Suprapubic skin (tissue), 4 donors: ENCODE results near the gene PPP1R14C. TPM values are rescaled to one million over a fixed set of nuclear protein-coding genes. Genes with fewer than 3 reads are reported as not detected.

Experiments used
- DNase-seq, 2 donors: peaks; one replicate each; pipeline ENCODE4 v3.0.0-alpha.2; 2019; ENCODE audit warnings: low spot score in 2 of 2
- H3K27ac ChIP-seq: fragments of 200-600 bp; sonication (generic); one replicate; pipeline ENCODE4 v1.5.1; 2019
- H3K27me3 ChIP-seq: fragments of 200-600 bp; sonication (generic); one replicate; pipeline ENCODE4 v1.5.1; 2019
- H3K36me3 ChIP-seq: fragments of 200-600 bp; sonication (generic); one replicate; pipeline ENCODE4 v1.5.1; 2019
- H3K4me1 ChIP-seq: fragments of 200-600 bp; sonication (generic); one replicate; pipeline ENCODE4 v1.5.1; 2019
- H3K4me3 ChIP-seq: fragments of 200-600 bp; sonication (generic); one replicate; pipeline ENCODE4 v1.5.1; 2019; ENCODE audit warnings: mild to moderate bottlenecking
- H3K9me3 ChIP-seq: fragments of 200-600 bp; sonication (generic); one replicate; pipeline ENCODE4 v1.5.1; 2019
- CTCF ChIP-seq, 2 donors: fragments of 200-600 bp in 1 of 2; fragments of 450-650 bp in 1 of 2; sonication (generic) in 1 of 2; IDR thresholded peaks; one replicate each; pipeline ENCODE4 v1.5.1; 2016 to 2019; ENCODE audit warnings: antibody characterized with exemption in 2 of 2, mild to moderate bottlenecking in 1 of 2, moderate library complexity in 1 of 2
- EP300 ChIP-seq: sonication (generic); formaldehyde crosslinking; IDR thresholded peaks from one replicate; pipeline ENCODE4 v1.6.1; 2017; ENCODE audit warnings: antibody characterized with exemption
- POLR2A ChIP-seq, 2 donors: fragments of 450-650 bp; IDR thresholded peaks; one replicate each; pipeline ENCODE4 v1.6.1; 2017; ENCODE audit warnings: antibody characterized with exemption in 2 of 2, mild to moderate bottlenecking in 2 of 2, moderate library complexity in 2 of 2
- POLR2AphosphoS5 ChIP-seq, 3 donors: sonication (generic); formaldehyde crosslinking; IDR thresholded peaks; one replicate each; pipeline ENCODE4 v1.6.1; 2017; ENCODE audit warnings: antibody characterized with exemption in 3 of 3
- WGBS: methylation state at CpG from one replicate; pipeline ENCODE4 v1.1.5; 2018; 5-methylcytosine and 5-hydroxymethylcytosine counted together
- total RNA-seq, 4 donors: library from RNA; depleted of rRNA; stranded (reverse); fragments of >200 nt; gene quantifications; one replicate each; pipeline ENCODE4 v1.1.0, GENCODE V29; 2016

The PPP1R14C gene
- total RNA-seq, 4 donors from 2014 or later, result 44.3 to 104 (median 88.8) TPM

GRCh38 chr6:150229436-150230163 is 86.8 kb downstream of the PPP1R14C start:
- H3K4me3 ChIP-seq, result no peak overlapping the region
- TF ChIP-seq EP300 (no peak), POLR2A (IDR thresholded peaks at IDR 0.05) (no peak), CTCF (IDR thresholded peaks at IDR 0.05) (no peak)
- no peak for DNase-seq
- H3K36me3 ChIP-seq, result no peaks in the 10 kb centered on the region
- no peaks in the 10 kb centered on the region for H3K9me3 ChIP-seq
- WGBS, result 79% methylated on average over 6 of the region's 6 CpGs
- H3K27me3 ChIP-seq, result no peaks in the 10 kb centered on the region
- H3K4me1 ChIP-seq, result no peaks in the 10 kb centered on the region
- no peak overlapping the region for H3K27ac ChIP-seq

- Histone ChIP-seq H3K9me3 (no peaks in the 10 kb centered on the region), H3K4me1 (no peaks in the 10 kb centered on the region), H3K27me3 (no peaks in the 10 kb centered on the region), H3K4me3 (no peak overlapping the region), H3K27ac (no peak overlapping the region), H3K36me3 (no peaks in the 10 kb centered on the region)
- no peak for TF ChIP-seq EP300
- no peak for TF ChIP-seq CTCF (IDR thresholded peaks at IDR 0.05)
- TF ChIP-seq POLR2A (IDR thresholded peaks at IDR 0.05), result no peak
- no peak for TF ChIP-seq POLR2AphosphoS5 (IDR thresholded peaks at IDR 0.05)
- DNase-seq, result no peak
- 83% methylated on average over 5 of the region's 5 CpGs for WGBS
Measured at GRCh38 chr6:150230164-150230561, 87.3 kb downstream of the PPP1R14C start.

GRCh38 chr6:150230832-150231524 is 88.1 kb downstream of the PPP1R14C start:
- 78% methylated on average over 13 of the region's 13 CpGs for WGBS
- Histone ChIP-seq H3K27ac (no peak overlapping the region), H3K27me3 (no peaks in the 10 kb centered on the region), H3K4me1 (no peaks in the 10 kb centered on the region), H3K4me3 (no peak overlapping the region), H3K36me3 (no peaks in the 10 kb centered on the region), H3K9me3 (no peaks in the 10 kb centered on the region)
- no peak for DNase-seq
- no peak for TF ChIP-seq POLR2A (IDR thresholded peaks at IDR 0.05)
- TF ChIP-seq POLR2AphosphoS5 (IDR thresholded peaks at IDR 0.05), result no peak
- TF ChIP-seq CTCF (IDR thresholded peaks at IDR 0.05), result no peak
- no peak for TF ChIP-seq EP300

- H3K27ac ChIP-seq, result no peak overlapping the region
- no peaks in the 10 kb centered on the region for H3K36me3 ChIP-seq
- H3K4me3 ChIP-seq, result no peak overlapping the region
- no peak for TF ChIP-seq EP300
- TF ChIP-seq POLR2AphosphoS5 (IDR thresholded peaks at IDR 0.05), result no peak
- TF ChIP-seq CTCF (IDR thresholded peaks at IDR 0.05), result no peak
- TF ChIP-seq POLR2A (IDR thresholded peaks at IDR 0.05), result no peak
- H3K27me3 ChIP-seq, result no peaks in the 10 kb centered on the region
- no peaks in the 10 kb centered on the region for H3K9me3 ChIP-seq
- 99% methylated on average over 2 of the region's 2 CpGs for WGBS
- DNase-seq, result no peak
- no peaks in the 10 kb centered on the region for H3K4me1 ChIP-seq
Measured at GRCh38 chr6:150231525-150231850, 88.6 kb downstream of the PPP1R14C start.

GRCh38 chr6:150233843-150234269 is 91.0 kb downstream of the PPP1R14C start:
- Histone ChIP-seq H3K4me3 (no peak overlapping the region), H3K27ac (no peak overlapping the region), H3K9me3 (no peaks in the 10 kb centered on the region), H3K27me3 (no peaks in the 10 kb centered on the region), H3K36me3 (no peaks in the 10 kb centered on the region), H3K4me1 (peaks cover 12% of the 10 kb centered on the region)
- TF ChIP-seq CTCF (IDR thresholded peaks at IDR 0.05) (no peak), POLR2A (IDR thresholded peaks at IDR 0.05) (no peak), POLR2AphosphoS5 (IDR thresholded peaks at IDR 0.05) (no peak), EP300 (no peak)
- DNase-seq, result no peak
- WGBS, result 65% methylated on average over 5 of the region's 5 CpGs
